ENCODE measurements around the gene BCL3. TPM values are rescaled to one million over a fixed set of nuclear protein-coding genes. Genes with fewer than 3 reads are reported as not detected.

BCL3 gene
- total RNA-seq, 6 experiments from 2014 or later: 24.1 to 95.6 (median 31.3) TPM

DNA sequence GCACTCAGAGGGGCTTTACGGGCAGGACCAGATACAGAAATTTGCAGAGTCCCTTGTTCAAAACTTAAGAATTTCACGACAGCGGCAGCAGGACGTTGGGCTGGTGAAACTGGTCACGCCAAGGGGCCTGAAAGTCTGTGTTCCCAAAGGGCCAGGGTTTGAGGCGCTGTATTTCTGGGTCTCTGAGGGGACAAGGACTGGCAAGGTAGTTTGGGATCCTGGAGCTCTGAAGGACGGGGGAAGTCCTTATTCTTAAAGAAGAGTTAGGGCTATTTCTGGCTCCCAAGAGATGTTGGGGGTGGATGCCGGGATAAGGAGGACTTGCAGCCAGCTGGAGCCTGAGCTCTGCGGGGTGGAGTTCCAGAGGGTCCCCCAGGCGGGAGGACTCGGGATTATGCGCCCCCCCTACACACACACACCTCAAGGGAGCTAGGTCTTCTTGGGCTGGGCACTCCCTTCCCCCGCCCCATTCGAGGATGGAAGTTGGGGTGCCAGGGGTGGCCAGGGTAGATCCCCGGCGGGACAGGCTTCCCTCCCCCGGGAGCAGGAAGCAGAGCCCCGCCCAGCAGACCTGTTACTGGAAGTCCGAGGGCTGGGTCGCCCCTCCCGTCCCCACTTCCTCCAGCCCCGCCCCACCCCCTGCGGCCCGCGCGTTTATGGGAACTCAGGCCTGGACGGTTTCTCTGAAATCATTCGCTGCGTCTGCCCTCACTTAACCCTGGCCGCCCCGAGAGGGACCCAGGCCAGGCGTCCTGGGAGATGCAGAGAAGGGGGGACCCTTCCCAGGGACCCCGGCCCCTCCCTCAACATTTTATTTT, 5.6 kb downstream of the BCL3 start:
- intact Hi-C loops (cut with DNase I): loop anchor here in 1 of 2 donors (10.0 kb wide), 1 partner anchor 69 kb away; no protein-coding TSS in a partner anchor
- peaks cover 0 to 43% (median 20%) of the 10 kb centered on the region in 4 donors for H3K36me3 ChIP-seq
- H3K4me3 ChIP-seq: peak overlapping the region; percentile 25 to 72 (median 55)
- peaks cover 0 to 57% (median 17%) of the 10 kb centered on the region in 4 donors for H3K4me1 ChIP-seq
- DNase-seq: peak; percentile 96 to 98 (median 97)
- no peaks in the 10 kb centered on the region for H3K27me3 ChIP-seq
- no peaks in the 10 kb centered on the region for H3K9me3 ChIP-seq
- ATAC-seq: peak; percentile 64 to 75 (median 74)
- H3K27ac ChIP-seq: peak overlapping the region; percentile 81 to 98 (median 92)
- TF ChIP-seq, protein P1, sequence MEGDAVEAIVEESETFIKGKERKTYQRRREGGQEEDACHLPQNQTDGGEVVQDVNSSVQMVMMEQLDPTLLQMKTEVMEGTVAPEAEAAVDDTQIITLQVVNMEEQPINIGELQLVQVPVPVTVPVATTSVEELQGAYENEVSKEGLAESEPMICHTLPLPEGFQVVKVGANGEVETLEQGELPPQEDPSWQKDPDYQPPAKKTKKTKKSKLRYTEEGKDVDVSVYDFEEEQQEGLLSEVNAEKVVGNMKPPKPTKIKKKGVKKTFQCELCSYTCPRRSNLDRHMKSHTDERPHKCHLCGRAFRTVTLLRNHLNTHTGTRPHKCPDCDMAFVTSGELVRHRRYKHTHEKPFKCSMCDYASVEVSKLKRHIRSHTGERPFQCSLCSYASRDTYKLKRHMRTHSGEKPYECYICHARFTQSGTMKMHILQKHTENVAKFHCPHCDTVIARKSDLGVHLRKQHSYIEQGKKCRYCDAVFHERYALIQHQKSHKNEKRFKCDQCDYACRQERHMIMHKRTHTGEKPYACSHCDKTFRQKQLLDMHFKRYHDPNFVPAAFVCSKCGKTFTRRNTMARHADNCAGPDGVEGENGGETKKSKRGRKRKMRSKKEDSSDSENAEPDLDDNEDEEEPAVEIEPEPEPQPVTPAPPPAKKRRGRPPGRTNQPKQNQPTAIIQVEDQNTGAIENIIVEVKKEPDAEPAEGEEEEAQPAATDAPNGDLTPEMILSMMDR (IDR thresholded peaks at IDR 0.05): no peak
- TF ChIP-seq POLR2A (IDR thresholded peaks at IDR 0.05): peak; percentile 79
- 1% methylated on average over 16 of the region's 33 CpGs for WGBS (ENCODE audit: insufficient coverage, low coverage, low lambda C conversion rate, missing lambda C conversion rate)

GRCh38 chr19:44754750-44755080, 6.2 kb downstream of the BCL3 start:
- ATAC-seq (no peak), DNase-seq (no peak)
- TF ChIP-seq, protein P1 (IDR thresholded peaks at IDR 0.05): no peak
- TF ChIP-seq POLR2A (IDR thresholded peaks at IDR 0.05): no peak
- intact Hi-C loops (cut with DNase I): loop anchor here in 1 of 2 donors (10.0 kb wide), 1 partner anchor 70 kb away; no protein-coding TSS in a partner anchor
- WGBS (ENCODE audit: insufficient coverage, low coverage, low lambda C conversion rate, missing lambda C conversion rate): 15% methylated on average over 10 of the region's 11 CpGs
- peaks cover 0 to 48% (median 22%) of the 10 kb centered on the region in 4 donors for H3K36me3 ChIP-seq
- no peaks in the 10 kb centered on the region for H3K9me3 ChIP-seq
- H3K27ac ChIP-seq: peak overlapping the region; percentile 81 to 98 (median 92)
- peaks cover 0 to 55% (median 17%) of the 10 kb centered on the region in 4 donors for H3K4me1 ChIP-seq
- H3K4me3 ChIP-seq: peak overlapping the region in 2 of 3 donors; percentile 55 to 72
- no peaks in the 10 kb centered on the region for H3K27me3 ChIP-seq

DNA sequence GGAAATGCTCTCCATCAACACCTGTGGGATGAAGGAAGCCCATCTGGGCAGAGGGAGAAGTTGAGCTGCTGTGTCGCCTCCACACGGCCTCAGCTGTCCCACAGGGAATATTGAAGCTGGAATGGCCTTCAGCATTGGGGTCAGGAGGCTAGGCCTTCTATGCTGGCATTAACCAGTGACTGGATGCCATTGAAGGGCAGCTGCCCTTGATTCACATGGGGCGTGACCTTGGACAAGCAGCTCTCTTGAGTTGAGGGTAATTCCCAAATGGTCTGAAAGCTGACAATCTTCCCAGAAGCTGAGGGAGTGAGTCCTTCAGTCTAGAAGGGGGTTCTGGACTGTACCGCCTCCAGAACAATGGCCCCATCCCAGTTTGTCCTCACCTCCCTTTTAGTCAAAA, 6.7 kb downstream of the BCL3 start:
- peak in 1 of 4 donors; percentile 8 for ATAC-seq
- H3K9me3 ChIP-seq: no peaks in the 10 kb centered on the region
- peak overlapping the region; percentile 81 to 98 (median 92) for H3K27ac ChIP-seq
- intact Hi-C loops (cut with DNase I): loop anchor here in 1 of 2 donors (10.0 kb wide), 1 partner anchor 70 kb away; no protein-coding TSS in a partner anchor
- peaks cover 0 to 53% (median 25%) of the 10 kb centered on the region in 4 donors for H3K36me3 ChIP-seq
- peak overlapping the region in 2 of 3 donors; percentile 55 to 72 for H3K4me3 ChIP-seq
- peaks cover 0 to 50% (median 17%) of the 10 kb centered on the region in 4 donors for H3K4me1 ChIP-seq
- TF ChIP-seq POLR2A (IDR thresholded peaks at IDR 0.05): no peak
- TF ChIP-seq, protein P1 (IDR thresholded peaks at IDR 0.05): no peak
- DNase-seq: no peak
- H3K27me3 ChIP-seq: no peaks in the 10 kb centered on the region
- 40% methylated on average over 3 of the region's 4 CpGs for WGBS (ENCODE audit: insufficient coverage, low coverage, low lambda C conversion rate, missing lambda C conversion rate)

DNA sequence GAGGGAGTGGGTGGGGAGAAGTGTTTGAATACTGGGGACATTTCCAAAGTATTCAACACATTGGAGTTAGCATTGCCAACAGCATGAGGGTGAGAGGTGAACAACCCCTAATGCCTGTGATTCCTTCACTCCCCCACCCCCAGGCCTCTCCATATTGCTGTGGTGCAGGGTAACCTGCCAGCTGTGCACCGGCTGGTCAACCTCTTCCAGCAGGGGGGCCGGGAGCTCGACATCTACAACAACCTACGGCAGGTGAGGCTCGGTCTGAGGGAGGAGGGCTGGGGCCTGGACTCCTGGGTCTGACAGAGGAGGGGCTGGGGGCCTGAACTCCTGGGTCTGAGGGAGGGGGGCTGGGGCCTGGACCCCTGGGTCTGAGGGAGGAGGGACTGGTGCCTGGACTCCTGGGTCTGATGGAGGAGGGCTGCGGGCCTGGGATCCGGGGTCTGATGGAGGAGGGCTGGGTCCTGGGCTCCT, 7.6 kb downstream of the BCL3 start:
- ATAC-seq (peak in 2 of 4 donors; percentile 0), DNase-seq (peak in 1 of 3 donors; percentile 66)
- intact Hi-C loops (cut with DNase I): loop anchor here in 1 of 2 donors (10.0 kb wide), 1 partner anchor 71 kb away; no protein-coding TSS in a partner anchor
- Histone ChIP-seq H3K27me3 (no peaks in the 10 kb centered on the region), H3K9me3 (no peaks in the 10 kb centered on the region), H3K4me3 (no peak overlapping the region), H3K36me3 (peaks cover 0 to 60% (median 26%) of the 10 kb centered on the region in 4 donors), H3K27ac (peak overlapping the region in 1 of 3 donors; percentile 98), H3K4me1 (peaks cover 0 to 41% (median 17%) of the 10 kb centered on the region in 4 donors)
- TF ChIP-seq, protein P1 (IDR thresholded peaks at IDR 0.05): no peak
- TF ChIP-seq POLR2A (IDR thresholded peaks at IDR 0.05): peak; percentile 5
- 33% methylated on average over 1 of the region's 7 CpGs for WGBS (ENCODE audit: insufficient coverage, low coverage, low lambda C conversion rate, missing lambda C conversion rate)
